Calu3 (cell line): ENCODE measurements around the gene MFSD1. TPM values are rescaled to one million over a fixed set of nuclear protein-coding genes. Genes with fewer than 3 reads are reported as not detected.

Experiments used
- BruUV-seq: library from RNA; stranded (reverse); fragments of 400-500 nt; replicated peaks from 2 replicates; lab custom pipeline; 2021; lab: Mats Ljungman, UMichigan
- CTCF ChIA-PET: fragments of 300-600 bp; sonication (Branson Sonifier 250); formaldehyde crosslinking; loops from one replicate; lab custom pipeline; 2022; ENCODE audit warnings: antibody characterized with exemption; lab: Charles Lee
- DNase-seq: peaks from one replicate; pipeline ENCODE4 v3.0.0; 2022
- H3K27ac Mint-ChIP-seq: one replicate; pipeline ENCODE4 v1.8.0; 2022; ENCODE audit warnings: mixed read lengths; ENCODE audit not compliant: unreplicated experiment
- H3K27me3 Mint-ChIP-seq: one replicate; pipeline ENCODE4 v1.8.0; 2022; ENCODE audit warnings: mixed read lengths; ENCODE audit not compliant: unreplicated experiment
- H3K36me3 Mint-ChIP-seq: one replicate; pipeline ENCODE4 v1.8.0; 2022; ENCODE audit warnings: mild to moderate bottlenecking, moderate library complexity, mixed read lengths; ENCODE audit not compliant: insufficient read depth, unreplicated experiment
- H3K4me1 Mint-ChIP-seq: one replicate; pipeline ENCODE4 v1.8.0; 2022; ENCODE audit warnings: mild to moderate bottlenecking, low read depth, mixed read lengths; ENCODE audit not compliant: unreplicated experiment
- H3K4me3 Mint-ChIP-seq: one replicate; pipeline ENCODE4 v1.8.0; 2022; ENCODE audit warnings: mild to moderate bottlenecking, low read depth, moderate library complexity, mixed read lengths; ENCODE audit not compliant: unreplicated experiment
- H3K9me3 Mint-ChIP-seq: one replicate; pipeline ENCODE4 v1.8.0; 2022; ENCODE audit warnings: low read depth, mixed read lengths; ENCODE audit not compliant: unreplicated experiment
- CTCF ChIP-seq: fragments of 200-600 bp; IDR thresholded peaks from one replicate; pipeline ENCODE4 v1.8.0; 2022; ENCODE audit warnings: antibody characterized with exemption; ENCODE audit not compliant: unreplicated experiment
- intact Hi-C: fragments of 100-400 bp; cut with micrococcal nuclease; formaldehyde crosslinking; loops from one replicate; pipeline ENCODE4 v1.10.0; 2022; ENCODE audit not compliant: unreplicated experiment
- total RNA-seq: library from RNA; stranded (reverse); gene quantifications from 2 replicates; pipeline ENCODE4 v1.2.3, GENCODE V29; 2022

MFSD1 gene
- total RNA-seq, 1 experiment from 2014 or later, result 95.8 TPM

GRCh38 chr3:158782283-158782989, 19.4 kb upstream of the MFSD1 start:
- Mint-ChIP-seq H3K4me1 (peaks cover 25% of the 10 kb centered on the region), H3K9me3 (peaks cover 12% of the 10 kb centered on the region), H3K27me3 (no peaks in the 10 kb centered on the region), H3K27ac (peak overlapping the region; percentile 23), H3K36me3 (peaks cover 31% of the 10 kb centered on the region), H3K4me3 (no peak overlapping the region)
- CTCF ChIA-PET, result interaction anchor here (0.6 kb wide), 1 partner anchor 289 kb away, joined by 3 read pairs; no protein-coding TSS in a partner anchor
- BruUV-seq, result no TSS peak
- intact Hi-C loops, result no loop called here
- no peak for TF ChIP-seq CTCF
- DNase-seq, result no peak

DNA sequence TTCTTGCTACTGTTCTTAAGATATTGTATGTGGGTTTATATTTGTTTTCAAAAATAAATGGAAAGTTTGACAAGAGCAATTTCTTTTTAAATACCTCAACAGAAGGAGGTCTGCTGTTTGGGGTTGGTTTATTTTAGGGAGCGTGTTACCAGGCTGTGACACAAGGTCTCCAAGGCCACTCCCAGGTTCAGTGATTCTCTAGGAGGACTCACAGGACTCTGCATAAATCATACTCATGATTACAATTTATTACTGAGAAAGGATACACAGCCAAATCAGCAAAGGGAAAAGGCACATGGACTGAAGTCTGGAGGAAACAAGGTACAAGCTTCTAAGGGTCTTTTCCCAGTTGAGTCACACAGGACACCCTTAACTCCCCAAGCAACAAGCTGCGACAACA, 18.8 kb upstream of the MFSD1 start:
- H3K27me3 Mint-ChIP-seq, result no peaks in the 10 kb centered on the region
- H3K27ac Mint-ChIP-seq, result peak overlapping the region; percentile 23
- H3K4me3 Mint-ChIP-seq, result no peak overlapping the region
- BruUV-seq, result no TSS peak
- DNase-seq, result no peak
- H3K36me3 Mint-ChIP-seq, result peaks cover 34% of the 10 kb centered on the region
- intact Hi-C loops, result no loop called here
- TF ChIP-seq CTCF, result no peak
- H3K4me1 Mint-ChIP-seq, result peaks cover 27% of the 10 kb centered on the region
- peaks cover 15% of the 10 kb centered on the region for H3K9me3 Mint-ChIP-seq
- CTCF ChIA-PET, result interaction anchor here (0.6 kb wide), 1 partner anchor 290 kb away, joined by 3 read pairs; no protein-coding TSS in a partner anchor

DNA sequence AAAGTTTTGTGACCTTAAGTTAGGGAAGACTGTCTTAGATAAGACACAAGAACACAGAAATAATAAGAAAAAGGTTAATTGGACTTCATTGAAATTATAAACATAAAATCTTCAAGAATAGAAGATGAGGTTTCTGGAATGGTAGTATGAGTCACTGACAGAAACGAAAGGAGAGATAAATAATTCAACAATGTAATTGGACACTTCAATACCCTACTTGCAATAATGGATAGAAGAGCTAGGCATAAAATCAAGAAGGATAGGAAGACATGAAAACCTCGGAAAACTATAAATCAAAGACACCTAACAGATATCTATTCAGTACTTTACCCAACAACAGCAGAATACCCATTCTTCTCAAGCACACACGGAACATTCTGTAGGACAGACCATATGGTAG, 15.9 kb upstream of the MFSD1 start:
- Mint-ChIP-seq H3K4me1 (peaks cover 57% of the 10 kb centered on the region), H3K4me3 (no peak overlapping the region), H3K27ac (peak overlapping the region; percentile 53), H3K27me3 (no peaks in the 10 kb centered on the region), H3K36me3 (peaks cover 40% of the 10 kb centered on the region), H3K9me3 (peaks cover 11% of the 10 kb centered on the region)
- no peak for TF ChIP-seq CTCF
- no TSS peak for BruUV-seq
- no peak for DNase-seq
- CTCF ChIA-PET, result no interaction called here
- intact Hi-C loops, result no loop called here

DNA sequence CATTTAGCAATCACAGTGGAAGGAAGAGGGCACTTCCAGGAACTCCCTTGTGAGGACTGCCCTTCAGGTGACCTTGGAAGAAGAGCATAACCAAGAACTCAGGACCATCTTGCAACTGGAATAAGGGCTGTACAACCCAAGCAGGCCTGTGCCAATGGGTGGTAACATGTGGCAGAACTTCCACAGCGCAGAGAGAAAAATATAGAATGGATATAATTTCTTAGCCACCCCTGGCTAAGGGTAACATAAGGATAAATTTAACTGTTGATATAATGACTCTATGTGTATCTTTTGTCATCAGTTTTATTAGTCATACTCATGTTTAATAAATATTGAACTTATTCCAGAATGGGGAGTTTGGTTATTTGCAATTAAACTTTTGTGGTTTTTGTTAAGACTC, 13.4 kb upstream of the MFSD1 start:
- Mint-ChIP-seq H3K9me3 (peaks cover 9% of the 10 kb centered on the region), H3K36me3 (peaks cover 44% of the 10 kb centered on the region), H3K4me1 (peaks cover 52% of the 10 kb centered on the region), H3K4me3 (no peak overlapping the region), H3K27me3 (no peaks in the 10 kb centered on the region), H3K27ac (peak overlapping the region; percentile 46)
- CTCF ChIA-PET, result interaction anchor here (1.2 to 2.3 kb wide), 7 partner anchors 11 to 129 kb away, joined by 6 to 98 read pairs (median 11); no protein-coding TSS in a partner anchor
- TF ChIP-seq CTCF, result no peak
- no peak for DNase-seq
- intact Hi-C loops, result no loop called here
- no TSS peak for BruUV-seq
